ENCODE results near the gene TLR7. TPM values are rescaled to one million over a fixed set of nuclear protein-coding genes. Genes with fewer than 3 reads are reported as not detected.

Gene TLR7
- total RNA-seq, 2 donors from 2014 or later: 0.27 to 1.3 TPM

GRCh38 chrX:12890467-12890866 lies 23.6 kb downstream of the TLR7 start:
- H3K36me3 ChIP-seq: no peaks in the 10 kb centered on the region

GRCh38 chrX:12891171-12891570 lies 24.3 kb downstream of the TLR7 start:
- intact Hi-C loops (cut with DNase I): loop anchor here (5.0 kb wide), 1 partner anchor 79 kb away; no protein-coding TSS in a partner anchor
- Histone ChIP-seq H3K4me3 (no peak overlapping the region), H3K9ac (ENCODE audit: low read depth in 2 of 2, low read length in 2 of 2) (no peak overlapping the region), H3K27me3 (no peaks in the 10 kb centered on the region), H3K36me3 (no peaks in the 10 kb centered on the region), H3K27ac (no peak overlapping the region), H3K4me1 (no peaks in the 10 kb centered on the region), H3K9me3 (no peaks in the 10 kb centered on the region)
- TF ChIP-seq CTCF (IDR thresholded peaks at IDR 0.05): no peak
- DNase-seq: no peak

More at GRCh38 chrX:12890467-12890866, 23.6 kb downstream of the TLR7 start:
- Histone ChIP-seq H3K9ac (ENCODE audit: low read depth in 2 of 2, low read length in 2 of 2) (no peak overlapping the region), H3K4me1 (no peaks in the 10 kb centered on the region), H3K4me3 (no peak overlapping the region), H3K9me3 (no peaks in the 10 kb centered on the region), H3K27me3 (no peaks in the 10 kb centered on the region), H3K27ac (peak overlapping the region; percentile 7)
- TF ChIP-seq CTCF (IDR thresholded peaks at IDR 0.05): no peak
- no peak for DNase-seq
- intact Hi-C loops (cut with DNase I): loop anchor here (5.0 kb wide), 1 partner anchor 78 kb away; no protein-coding TSS in a partner anchor

GRCh38 chrX:12891915-12892506 lies 25.1 kb downstream of the TLR7 start:
- no peak overlapping the region for H3K27ac ChIP-seq
- H3K9me3 ChIP-seq: no peaks in the 10 kb centered on the region
- H3K27me3 ChIP-seq: no peaks in the 10 kb centered on the region
- no peak for DNase-seq
- intact Hi-C loops (cut with DNase I): loop anchor here (5.0 kb wide), 1 partner anchor 80 kb away; no protein-coding TSS in a partner anchor
- TF ChIP-seq CTCF (IDR thresholded peaks at IDR 0.05): no peak
- no peak overlapping the region for H3K9ac ChIP-seq (ENCODE audit: low read depth in 2 of 2, low read length in 2 of 2)
- H3K36me3 ChIP-seq: no peaks in the 10 kb centered on the region
- H3K4me1 ChIP-seq: no peaks in the 10 kb centered on the region
- H3K4me3 ChIP-seq: no peak overlapping the region

GRCh38 chrX:12892716-12893115 lies 25.8 kb downstream of the TLR7 start:
- Histone ChIP-seq H3K9ac (ENCODE audit: low read depth in 2 of 2, low read length in 2 of 2) (no peak overlapping the region), H3K27me3 (no peaks in the 10 kb centered on the region), H3K27ac (no peak overlapping the region), H3K4me1 (no peaks in the 10 kb centered on the region), H3K9me3 (no peaks in the 10 kb centered on the region), H3K4me3 (no peak overlapping the region), H3K36me3 (no peaks in the 10 kb centered on the region)
- intact Hi-C loops (cut with DNase I): loop anchor here (5.0 kb wide), 1 partner anchor 80 kb away; no protein-coding TSS in a partner anchor
- no peak for DNase-seq
- no peak for TF ChIP-seq CTCF (IDR thresholded peaks at IDR 0.05)

- no peaks in the 10 kb centered on the region for H3K27me3 ChIP-seq
- no peaks in the 10 kb centered on the region for H3K4me1 ChIP-seq
- H3K9ac ChIP-seq (ENCODE audit: low read depth in 2 of 2, low read length in 2 of 2): no peak overlapping the region
- no peaks in the 10 kb centered on the region for H3K36me3 ChIP-seq
- intact Hi-C loops (cut with DNase I): loop anchor here (5.0 kb wide), 1 partner anchor 82 kb away; no protein-coding TSS in a partner anchor
- H3K9me3 ChIP-seq: no peaks in the 10 kb centered on the region
- no peak overlapping the region for H3K27ac ChIP-seq
- DNase-seq: peak; percentile 40
- TF ChIP-seq CTCF (IDR thresholded peaks at IDR 0.05): peak; percentile 67
- no peak overlapping the region for H3K4me3 ChIP-seq
Observed at GRCh38 chrX:12894074-12895030, 27.5 kb downstream of the TLR7 start.

Data from colonic mucosa (tissue), 4 donors.